ENCODE measurements around the gene CDPF1. TPM values are rescaled to one million over a fixed set of nuclear protein-coding genes. Genes with fewer than 3 reads are reported as not detected.

The CDPF1 gene
- total RNA-seq, 1 donor from 2014 or later: 5.7 TPM

- Histone ChIP-seq H3K36me3 (ENCODE audit: insufficient read depth, low read length) (peaks cover 7% of the 10 kb centered on the region), H2AFZ (ENCODE audit: low read depth, low read length) (no peak overlapping the region), H3K9ac (ENCODE audit: low read length) (no peak overlapping the region), H3K4me2 (ENCODE audit: low read length) (no peak overlapping the region), H3K79me2 (ENCODE audit: insufficient read depth, low read length) (peaks cover 4% of the 10 kb centered on the region), H3K27me3 (ENCODE audit: insufficient read depth, low read length) (no peaks in the 10 kb centered on the region), H3K4me1 (ENCODE audit: insufficient read depth, low read length) (no peaks in the 10 kb centered on the region), H3K9me3 (ENCODE audit: insufficient read depth, low read depth, low read length) (no peaks in the 10 kb centered on the region), H3K27ac (ENCODE audit: low read depth, low read length) (no peak overlapping the region), H4K20me1 (ENCODE audit: insufficient read depth, low read length) (peaks cover 6% of the 10 kb centered on the region), H3K4me3 (ENCODE audit: insufficient read depth, low read depth, low read length) (no peak overlapping the region)
- TF ChIP-seq, protein P1, sequence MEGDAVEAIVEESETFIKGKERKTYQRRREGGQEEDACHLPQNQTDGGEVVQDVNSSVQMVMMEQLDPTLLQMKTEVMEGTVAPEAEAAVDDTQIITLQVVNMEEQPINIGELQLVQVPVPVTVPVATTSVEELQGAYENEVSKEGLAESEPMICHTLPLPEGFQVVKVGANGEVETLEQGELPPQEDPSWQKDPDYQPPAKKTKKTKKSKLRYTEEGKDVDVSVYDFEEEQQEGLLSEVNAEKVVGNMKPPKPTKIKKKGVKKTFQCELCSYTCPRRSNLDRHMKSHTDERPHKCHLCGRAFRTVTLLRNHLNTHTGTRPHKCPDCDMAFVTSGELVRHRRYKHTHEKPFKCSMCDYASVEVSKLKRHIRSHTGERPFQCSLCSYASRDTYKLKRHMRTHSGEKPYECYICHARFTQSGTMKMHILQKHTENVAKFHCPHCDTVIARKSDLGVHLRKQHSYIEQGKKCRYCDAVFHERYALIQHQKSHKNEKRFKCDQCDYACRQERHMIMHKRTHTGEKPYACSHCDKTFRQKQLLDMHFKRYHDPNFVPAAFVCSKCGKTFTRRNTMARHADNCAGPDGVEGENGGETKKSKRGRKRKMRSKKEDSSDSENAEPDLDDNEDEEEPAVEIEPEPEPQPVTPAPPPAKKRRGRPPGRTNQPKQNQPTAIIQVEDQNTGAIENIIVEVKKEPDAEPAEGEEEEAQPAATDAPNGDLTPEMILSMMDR (IDR thresholded peaks at IDR 0.05; ENCODE audit: insufficient read depth, low read depth, low read length): no peak
- TF ChIP-seq EZH2 (IDR thresholded peaks at IDR 0.05; ENCODE audit: insufficient read depth, low read length): no peak
- H3K36me3 Mint-ChIP-seq (ENCODE audit: low read depth, unreplicated experiment): peaks cover 3% of the 10 kb centered on the region
- H3K9me3 Mint-ChIP-seq (ENCODE audit: unreplicated experiment): no peaks in the 10 kb centered on the region
- H3K4me3 Mint-ChIP-seq (ENCODE audit: unreplicated experiment): no peak overlapping the region
- FAIRE-seq: no peak
- peaks cover under 1% of the 10 kb centered on the region for H3K27me3 Mint-ChIP-seq (ENCODE audit: low read depth, unreplicated experiment)
- DNase-seq (ENCODE audit: low read depth): no peak
- no peak overlapping the region for H3K27ac Mint-ChIP-seq (ENCODE audit: unreplicated experiment)
- no peaks in the 10 kb centered on the region for H3K4me1 Mint-ChIP-seq (ENCODE audit: low read depth, unreplicated experiment)
Measured at GRCh38 chr22:46244771-46245170, 5.3 kb downstream of the CDPF1 start.

GRCh38 chr22:46242076-46242475 lies 8.0 kb downstream of the CDPF1 start:
- H3K9me3 ChIP-seq (ENCODE audit: insufficient read depth, low read depth, low read length): no peaks in the 10 kb centered on the region
- H3K36me3 ChIP-seq (ENCODE audit: insufficient read depth, low read length): peaks cover 7% of the 10 kb centered on the region
- H3K9ac ChIP-seq (ENCODE audit: low read length): no peak overlapping the region
- Mint-ChIP-seq H3K36me3 (ENCODE audit: low read depth, unreplicated experiment) (peaks cover 13% of the 10 kb centered on the region), H3K27me3 (ENCODE audit: low read depth, unreplicated experiment) (peaks cover 2% of the 10 kb centered on the region), H3K9me3 (ENCODE audit: unreplicated experiment) (no peaks in the 10 kb centered on the region), H3K27ac (ENCODE audit: unreplicated experiment) (no peak overlapping the region), H3K4me1 (ENCODE audit: low read depth, unreplicated experiment) (no peaks in the 10 kb centered on the region), H3K4me3 (ENCODE audit: unreplicated experiment) (no peak overlapping the region)
- DNase-seq (ENCODE audit: low read depth) (no peak), FAIRE-seq (no peak)
- H3K4me1 ChIP-seq (ENCODE audit: insufficient read depth, low read length): no peaks in the 10 kb centered on the region
- no peak for TF ChIP-seq EZH2 (IDR thresholded peaks at IDR 0.05; ENCODE audit: insufficient read depth, low read length)
- TF ChIP-seq, protein P1 (IDR thresholded peaks at IDR 0.05; ENCODE audit: insufficient read depth, low read depth, low read length): no peak
- H3K79me2 ChIP-seq (ENCODE audit: insufficient read depth, low read length): no peaks in the 10 kb centered on the region
- no peak overlapping the region for H2AFZ ChIP-seq (ENCODE audit: low read depth, low read length)
- H3K4me2 ChIP-seq (ENCODE audit: low read length): no peak overlapping the region
- H4K20me1 ChIP-seq (ENCODE audit: insufficient read depth, low read length): peaks cover 6% of the 10 kb centered on the region
- H3K4me3 ChIP-seq (ENCODE audit: insufficient read depth, low read depth, low read length): no peak overlapping the region
- no peak overlapping the region for H3K27ac ChIP-seq (ENCODE audit: low read depth, low read length)
- no peaks in the 10 kb centered on the region for H3K27me3 ChIP-seq (ENCODE audit: insufficient read depth, low read length)

DNA sequence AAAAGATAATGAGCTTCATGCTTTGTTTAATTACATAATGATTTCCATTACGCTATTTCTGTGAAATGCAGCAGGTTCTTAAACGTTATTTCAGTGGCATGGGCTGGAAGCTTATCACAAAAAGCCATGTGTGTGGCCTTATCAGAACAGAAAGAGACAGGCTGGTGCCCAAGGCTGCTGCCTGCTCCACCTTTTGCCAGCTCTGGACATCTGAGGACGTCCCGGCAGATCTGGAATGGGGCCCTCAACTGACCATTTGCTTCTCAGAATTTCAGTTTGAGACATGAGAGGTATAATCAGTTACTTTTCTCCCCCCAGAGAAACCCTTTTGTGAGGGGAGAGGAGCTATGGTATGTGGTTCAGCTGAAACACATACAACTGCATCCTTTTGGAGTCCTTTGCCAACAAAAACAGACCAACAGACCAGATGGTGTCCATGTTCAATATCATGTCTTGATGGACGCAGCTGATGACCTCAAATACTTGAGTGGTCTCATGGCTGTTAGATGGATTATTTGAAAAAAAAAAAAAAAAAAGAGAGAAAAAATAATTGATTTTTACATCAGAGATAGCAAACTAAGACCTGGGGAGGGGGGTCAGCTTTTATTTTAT lies 8.6 kb downstream of the CDPF1 start:
- Histone ChIP-seq H3K4me2 (ENCODE audit: low read length) (no peak overlapping the region), H3K79me2 (ENCODE audit: insufficient read depth, low read length) (no peaks in the 10 kb centered on the region), H3K4me1 (ENCODE audit: insufficient read depth, low read length) (no peaks in the 10 kb centered on the region), H4K20me1 (ENCODE audit: insufficient read depth, low read length) (peaks cover 5% of the 10 kb centered on the region), H3K27me3 (ENCODE audit: insufficient read depth, low read length) (no peaks in the 10 kb centered on the region), H3K36me3 (ENCODE audit: insufficient read depth, low read length) (peaks cover 7% of the 10 kb centered on the region), H3K9me3 (ENCODE audit: insufficient read depth, low read depth, low read length) (no peaks in the 10 kb centered on the region), H3K27ac (ENCODE audit: low read depth, low read length) (no peak overlapping the region), H2AFZ (ENCODE audit: low read depth, low read length) (no peak overlapping the region), H3K4me3 (ENCODE audit: insufficient read depth, low read depth, low read length) (no peak overlapping the region), H3K9ac (ENCODE audit: low read length) (no peak overlapping the region)
- no peak overlapping the region for H3K4me3 Mint-ChIP-seq (ENCODE audit: unreplicated experiment)
- no peak overlapping the region for H3K27ac Mint-ChIP-seq (ENCODE audit: unreplicated experiment)
- H3K9me3 Mint-ChIP-seq (ENCODE audit: unreplicated experiment): no peaks in the 10 kb centered on the region
- H3K36me3 Mint-ChIP-seq (ENCODE audit: low read depth, unreplicated experiment): peaks cover 13% of the 10 kb centered on the region
- peaks cover 3% of the 10 kb centered on the region for H3K27me3 Mint-ChIP-seq (ENCODE audit: low read depth, unreplicated experiment)
- no peaks in the 10 kb centered on the region for H3K4me1 Mint-ChIP-seq (ENCODE audit: low read depth, unreplicated experiment)
- no peak for DNase-seq (ENCODE audit: low read depth)
- TF ChIP-seq, protein P1 (IDR thresholded peaks at IDR 0.05; ENCODE audit: insufficient read depth, low read depth, low read length): no peak
- TF ChIP-seq EZH2 (IDR thresholded peaks at IDR 0.05; ENCODE audit: insufficient read depth, low read length): no peak
- no peak for FAIRE-seq
